SH-SY5Y (cell line): Measurements from ENCODE around the gene KCNJ10.

Source experiments
- GATA2 ChIP-seq: IDR thresholded peaks from 2 replicates; pipeline ENCODE4 v1.6.1; 2011; ENCODE audit warnings: mild to moderate bottlenecking, low read depth, low read length
- GATA3 ChIP-seq: IDR thresholded peaks from 2 replicates; pipeline ENCODE4 v1.6.1; 2011; ENCODE audit warnings: low read depth, mild to moderate bottlenecking, low read length, moderate library complexity

GRCh38 chr1:160005070-160005469 is 64.9 kb downstream of the KCNJ10 start:
- TF ChIP-seq GATA3 (no peak), GATA2 (no peak)
